ENCODE results near the gene MOAP1.
"Not testable (repeated sequence)": the region's sequence is repeated elsewhere in the genome, so short reads cannot be mapped to it uniquely, and the experiment has no call there.

The MOAP1 gene

GRCh38 chr14:93163564-93163963 is 21.1 kb downstream of the MOAP1 start:
- H3K36me3 ChIP-seq (ENCODE audit: insufficient read depth, insufficient read length, low read length): no peaks in the 10 kb centered on the region
- TF ChIP-seq YY1 (IDR thresholded peaks at IDR 0.05; ENCODE audit: insufficient read depth, insufficient read length): no peak
- TF ChIP-seq SUZ12 (IDR thresholded peaks at IDR 0.05; ENCODE audit: extremely low read depth, insufficient read depth, insufficient read length): no peak
- TF ChIP-seq ZNF274 (IDR thresholded peaks at IDR 0.05; ENCODE audit: low read depth, low read length): no peak
- H3K9ac ChIP-seq (ENCODE audit: insufficient read length, low read depth): no peak overlapping the region
- no peaks in the 10 kb centered on the region for H3K27me3 ChIP-seq (ENCODE audit: insufficient read depth, insufficient read length)
- no peak overlapping the region for H3K4me3 ChIP-seq (ENCODE audit: insufficient read length, low read depth)
- no peaks in the 10 kb centered on the region for H3K4me1 ChIP-seq (ENCODE audit: insufficient read depth, insufficient read length)
- H3K9me3 ChIP-seq (ENCODE audit: insufficient read depth, low read length): no peaks in the 10 kb centered on the region
- no peak for DNase-seq (ENCODE audit: low read depth, low spot score)

GRCh38 chr14:93161411-93161940 is 23.2 kb downstream of the MOAP1 start:
- DNase-seq (ENCODE audit: low read depth, low spot score): no peak
- Histone ChIP-seq H3K36me3 (ENCODE audit: insufficient read depth, insufficient read length, low read length) (no peaks in the 10 kb centered on the region), H3K4me3 (ENCODE audit: insufficient read length, low read depth) (no peak overlapping the region), H3K9ac (ENCODE audit: insufficient read length, low read depth) (no peak overlapping the region), H3K9me3 (ENCODE audit: insufficient read depth, low read length) (no peaks in the 10 kb centered on the region), H3K4me1 (ENCODE audit: insufficient read depth, insufficient read length) (no peaks in the 10 kb centered on the region), H3K27me3 (ENCODE audit: insufficient read depth, insufficient read length) (no peaks in the 10 kb centered on the region)
- TF ChIP-seq ZNF274 (IDR thresholded peaks at IDR 0.05; ENCODE audit: low read depth, low read length) (no peak), YY1 (IDR thresholded peaks at IDR 0.05; ENCODE audit: insufficient read depth, insufficient read length) (no peak), SUZ12 (IDR thresholded peaks at IDR 0.05; ENCODE audit: extremely low read depth, insufficient read depth, insufficient read length) (no peak)

DNA sequence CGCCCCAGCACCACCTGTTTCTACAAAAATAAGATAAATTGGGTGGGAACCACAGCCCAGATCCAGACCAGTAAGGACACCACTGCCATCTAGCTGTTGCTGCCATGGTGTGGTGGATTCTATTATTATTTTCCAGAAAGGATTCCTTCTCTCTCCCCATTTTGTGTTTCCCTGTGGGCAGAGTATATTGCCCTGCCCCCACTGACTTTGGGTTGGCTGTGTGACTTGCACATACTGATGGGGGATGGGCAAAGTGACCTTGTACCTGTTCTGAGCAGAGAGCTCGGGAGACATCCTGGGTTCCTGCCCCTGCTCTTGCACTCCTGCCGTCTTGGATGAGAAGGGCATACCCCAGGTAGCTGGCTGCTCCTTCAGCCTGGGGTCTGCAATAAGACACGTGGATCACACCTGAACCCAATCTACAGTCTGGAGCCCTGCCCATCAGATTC is 24.3 kb downstream of the MOAP1 start:
- Histone ChIP-seq H3K4me1 (ENCODE audit: insufficient read depth, insufficient read length) (no peaks in the 10 kb centered on the region), H3K9ac (ENCODE audit: insufficient read length, low read depth) (no peak overlapping the region), H3K9me3 (ENCODE audit: insufficient read depth, low read length) (no peaks in the 10 kb centered on the region), H3K36me3 (ENCODE audit: insufficient read depth, insufficient read length, low read length) (no peaks in the 10 kb centered on the region), H3K4me3 (ENCODE audit: insufficient read length, low read depth) (no peak overlapping the region), H3K27me3 (ENCODE audit: insufficient read depth, insufficient read length) (no peaks in the 10 kb centered on the region)
- DNase-seq (ENCODE audit: low read depth, low spot score): no peak
- TF ChIP-seq SUZ12 (IDR thresholded peaks at IDR 0.05; ENCODE audit: extremely low read depth, insufficient read depth, insufficient read length): no peak
- no peak for TF ChIP-seq YY1 (IDR thresholded peaks at IDR 0.05; ENCODE audit: insufficient read depth, insufficient read length)

DNA sequence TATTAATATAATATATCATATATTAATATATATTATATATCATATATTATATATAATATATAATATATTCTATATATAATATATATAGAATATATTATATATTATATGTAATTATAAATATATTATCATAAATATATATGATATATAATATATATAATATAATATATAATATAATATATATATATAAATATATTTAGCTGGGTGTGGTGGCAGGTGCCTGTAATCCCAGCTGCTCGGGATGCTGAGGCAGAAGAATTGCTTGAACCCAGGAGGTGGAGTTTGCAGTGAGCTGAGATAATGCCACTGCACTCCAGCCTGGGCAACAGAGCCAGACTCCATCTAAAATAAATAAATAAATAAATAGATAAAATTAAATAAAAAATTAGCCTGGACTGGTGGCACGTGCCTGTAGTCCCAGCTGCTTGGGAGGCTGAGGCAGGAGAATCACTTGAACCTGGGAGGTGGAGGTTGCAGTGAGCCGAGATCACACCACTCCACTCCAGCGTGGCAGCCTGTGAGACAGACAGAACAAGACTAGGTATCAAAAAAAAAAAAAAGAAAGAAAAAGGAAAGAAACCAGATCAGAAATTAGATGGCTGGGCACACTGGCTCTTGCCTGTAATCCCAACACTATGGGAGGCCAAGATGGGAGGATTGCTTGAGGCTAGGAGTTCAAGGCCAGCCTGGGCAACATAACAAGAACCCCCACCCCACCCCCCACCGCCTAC is 24.9 kb downstream of the MOAP1 start:
- H3K9ac ChIP-seq (ENCODE audit: insufficient read length, low read depth); H3K27me3 ChIP-seq (ENCODE audit: insufficient read depth, insufficient read length); H3K4me3 ChIP-seq (ENCODE audit: insufficient read length, low read depth); H3K36me3 ChIP-seq (ENCODE audit: insufficient read depth, insufficient read length, low read length); DNase-seq (ENCODE audit: low read depth, low spot score); H3K4me1 ChIP-seq (ENCODE audit: insufficient read depth, insufficient read length); H3K9me3 ChIP-seq (ENCODE audit: insufficient read depth, low read length): not testable (repeated sequence)

DNA sequence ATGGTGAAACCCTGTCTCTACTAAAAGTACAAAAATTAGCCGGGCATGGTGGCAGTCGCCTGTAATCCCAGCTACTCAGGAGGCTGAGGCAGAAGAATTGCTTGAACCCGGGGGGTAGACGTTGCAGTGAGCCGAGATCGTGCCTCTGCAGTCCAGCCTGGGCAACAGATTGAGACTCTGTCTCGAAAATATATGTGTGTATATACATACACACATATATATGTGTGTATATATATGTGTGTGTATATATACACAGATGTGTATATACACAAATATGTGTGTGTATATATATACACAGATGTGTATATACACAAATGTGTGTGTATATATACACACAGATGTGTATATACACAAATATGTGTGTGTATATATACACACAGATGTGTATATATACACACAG is 26.3 kb downstream of the MOAP1 start:
- DNase-seq (ENCODE audit: low read depth, low spot score); H3K9ac ChIP-seq (ENCODE audit: insufficient read length, low read depth); H3K27me3 ChIP-seq (ENCODE audit: insufficient read depth, insufficient read length); H3K36me3 ChIP-seq (ENCODE audit: insufficient read depth, insufficient read length, low read length); H3K4me3 ChIP-seq (ENCODE audit: insufficient read length, low read depth); H3K9me3 ChIP-seq (ENCODE audit: insufficient read depth, low read length); H3K4me1 ChIP-seq (ENCODE audit: insufficient read depth, insufficient read length): not testable (repeated sequence)

GRCh38 chr14:93156693-93157369 is 27.9 kb downstream of the MOAP1 start:
- Histone ChIP-seq H3K9ac (ENCODE audit: insufficient read length, low read depth) (no peak overlapping the region), H3K4me1 (ENCODE audit: insufficient read depth, insufficient read length) (no peaks in the 10 kb centered on the region), H3K36me3 (ENCODE audit: insufficient read depth, insufficient read length, low read length) (no peaks in the 10 kb centered on the region), H3K27me3 (ENCODE audit: insufficient read depth, insufficient read length) (no peaks in the 10 kb centered on the region), H3K4me3 (ENCODE audit: insufficient read length, low read depth) (no peak overlapping the region), H3K9me3 (ENCODE audit: insufficient read depth, low read length) (no peaks in the 10 kb centered on the region)
- no peak for DNase-seq (ENCODE audit: low read depth, low spot score)
- TF ChIP-seq ZNF274 (IDR thresholded peaks at IDR 0.05; ENCODE audit: low read depth, low read length): no peak
- no peak for TF ChIP-seq YY1 (IDR thresholded peaks at IDR 0.05; ENCODE audit: insufficient read depth, insufficient read length)
- no peak for TF ChIP-seq SUZ12 (IDR thresholded peaks at IDR 0.05; ENCODE audit: extremely low read depth, insufficient read depth, insufficient read length)

DNA sequence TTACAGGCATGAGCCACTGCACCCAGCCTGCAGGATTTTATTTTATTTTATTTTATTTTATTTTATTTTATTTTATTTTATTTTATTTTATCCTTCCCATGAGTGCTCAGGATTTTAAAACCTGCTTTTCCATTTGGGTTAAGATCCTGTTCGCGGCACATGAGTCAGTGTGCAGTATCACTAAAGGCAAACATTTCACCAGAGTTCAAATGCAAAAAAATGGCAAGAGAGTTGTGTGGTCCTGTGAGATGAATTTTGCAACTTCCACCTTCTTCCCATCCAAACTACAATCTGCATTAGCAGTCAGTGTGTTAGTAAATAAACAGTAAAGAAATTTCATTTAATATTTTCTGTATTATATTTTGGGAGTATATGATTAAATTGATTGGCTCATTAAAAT is 29.0 kb downstream of the MOAP1 start:
- H3K4me1 ChIP-seq (ENCODE audit: insufficient read depth, insufficient read length): no peaks in the 10 kb centered on the region
- no peaks in the 10 kb centered on the region for H3K9me3 ChIP-seq (ENCODE audit: insufficient read depth, low read length)
- H3K27me3 ChIP-seq (ENCODE audit: insufficient read depth, insufficient read length): no peaks in the 10 kb centered on the region
- no peak for TF ChIP-seq SUZ12 (IDR thresholded peaks at IDR 0.05; ENCODE audit: extremely low read depth, insufficient read depth, insufficient read length)
- no peak for TF ChIP-seq ZNF274 (IDR thresholded peaks at IDR 0.05; ENCODE audit: low read depth, low read length)
- TF ChIP-seq YY1 (IDR thresholded peaks at IDR 0.05; ENCODE audit: insufficient read depth, insufficient read length): no peak
- no peak overlapping the region for H3K4me3 ChIP-seq (ENCODE audit: insufficient read length, low read depth)
- no peak for DNase-seq (ENCODE audit: low read depth, low spot score)
- no peak overlapping the region for H3K9ac ChIP-seq (ENCODE audit: insufficient read length, low read depth)
- no peaks in the 10 kb centered on the region for H3K36me3 ChIP-seq (ENCODE audit: insufficient read depth, insufficient read length, low read length)

Measured in NT2/D1 (cell line).